B cell (primary cell): Measurements from ENCODE around the gene CFAP52.

Experiments used
- EZH2 ChIP-seq: IDR thresholded peaks from 2 replicates; pipeline ENCODE4 v1.6.1; 2012; ENCODE audit warnings: borderline replicate concordance, low read depth, mild to moderate bottlenecking, moderate library complexity, low read length; ENCODE audit not compliant: insufficient read depth, poor library complexity, severe bottlenecking
- TF ChIP-seq, protein P1 (sequence below): fragments of 200-600 bp; IDR thresholded peaks from one replicate; pipeline ENCODE4 v1.8.0; 2022; ENCODE audit warnings: antibody characterized with exemption, mild to moderate bottlenecking

DNA sequence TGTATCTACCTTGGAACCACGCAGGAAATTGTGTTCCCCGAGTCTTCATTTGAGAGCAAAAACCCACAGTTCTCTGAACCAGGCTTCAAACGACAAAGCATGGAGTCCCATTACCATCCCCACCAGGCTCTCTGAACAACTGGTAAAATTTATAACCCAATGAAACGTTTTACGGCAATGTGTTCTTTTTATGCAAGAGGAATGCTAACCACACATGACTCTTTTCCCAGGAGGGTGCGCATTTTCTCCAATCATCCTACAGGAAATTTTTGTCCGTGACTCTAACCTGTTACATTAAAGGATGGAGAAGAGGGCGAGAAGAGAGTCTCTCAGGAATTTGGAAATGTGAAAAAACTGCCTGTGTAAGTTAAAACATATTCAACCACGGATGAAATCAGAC, 18.6 kb upstream of the CFAP52 start:
- TF ChIP-seq, protein P1, sequence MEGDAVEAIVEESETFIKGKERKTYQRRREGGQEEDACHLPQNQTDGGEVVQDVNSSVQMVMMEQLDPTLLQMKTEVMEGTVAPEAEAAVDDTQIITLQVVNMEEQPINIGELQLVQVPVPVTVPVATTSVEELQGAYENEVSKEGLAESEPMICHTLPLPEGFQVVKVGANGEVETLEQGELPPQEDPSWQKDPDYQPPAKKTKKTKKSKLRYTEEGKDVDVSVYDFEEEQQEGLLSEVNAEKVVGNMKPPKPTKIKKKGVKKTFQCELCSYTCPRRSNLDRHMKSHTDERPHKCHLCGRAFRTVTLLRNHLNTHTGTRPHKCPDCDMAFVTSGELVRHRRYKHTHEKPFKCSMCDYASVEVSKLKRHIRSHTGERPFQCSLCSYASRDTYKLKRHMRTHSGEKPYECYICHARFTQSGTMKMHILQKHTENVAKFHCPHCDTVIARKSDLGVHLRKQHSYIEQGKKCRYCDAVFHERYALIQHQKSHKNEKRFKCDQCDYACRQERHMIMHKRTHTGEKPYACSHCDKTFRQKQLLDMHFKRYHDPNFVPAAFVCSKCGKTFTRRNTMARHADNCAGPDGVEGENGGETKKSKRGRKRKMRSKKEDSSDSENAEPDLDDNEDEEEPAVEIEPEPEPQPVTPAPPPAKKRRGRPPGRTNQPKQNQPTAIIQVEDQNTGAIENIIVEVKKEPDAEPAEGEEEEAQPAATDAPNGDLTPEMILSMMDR = no peak
- no peak for TF ChIP-seq EZH2
